CD4-positive, alpha-beta T cell (primary cell): ENCODE measurements around the gene KLHL11. TPM values are rescaled to one million over a fixed set of nuclear protein-coding genes. Genes with fewer than 3 reads are reported as not detected.

Source experiments
- ATAC-seq: fragments of 200-7000 bp; cut with Tn5 transposase; one replicate; pipeline ENCODE4 v1.10.0; 2022; ENCODE audit warnings: mild to moderate bottlenecking; ENCODE audit not compliant: poor library complexity
- CTCF ChIA-PET: fragments of 350-600 bp; sonication (Branson Sonifier 250); formaldehyde crosslinking; loops from one replicate; lab custom pipeline; 2021; ENCODE audit warnings: antibody characterized with exemption, inconsistent platforms; lab: Charles Lee
- POLR2A ChIA-PET: fragments of 350-600 bp; sonication (Branson Sonifier 250); formaldehyde crosslinking; loops from one replicate; lab custom pipeline; 2021; ENCODE audit warnings: antibody characterized with exemption, inconsistent platforms; lab: Charles Lee
- DNase-seq, 14 experiments: peaks; one replicate each; pipeline ENCODE4 v3.0.0-alpha.2; 2013 to 2020; ENCODE audit warnings: mixed read lengths in 2 of 14
- H3K27ac ChIP-seq, 2 donors: one replicate each; pipeline versions ENCODE4 v1.5.1 to v1.7.0; 2013; ENCODE audit warnings: low read length in 2 of 2, low read depth in 1 of 2, mild to moderate bottlenecking in 1 of 2
- H3K27me3 ChIP-seq, 2 experiments: 1 replicate in 1 of 2; 2 replicates in 1 of 2; pipeline versions ENCODE4 v1.6.1 to v1.7.0; 2013; ENCODE audit warnings: low read length in 2 of 2, control low read depth in 1 of 2, mild to moderate bottlenecking in 1 of 2, moderate library complexity in 1 of 2; ENCODE audit not compliant: insufficient read depth in 2 of 2, control insufficient read depth in 1 of 2
- H3K36me3 ChIP-seq: one replicate; pipeline ENCODE4 v1.6.1; 2013; ENCODE audit warnings: low read length, control low read depth; ENCODE audit not compliant: insufficient read depth
- H3K4me1 ChIP-seq: one replicate; pipeline ENCODE4 v1.6.1; 2013; ENCODE audit warnings: low read length, control low read depth; ENCODE audit not compliant: insufficient read depth
- H3K4me3 ChIP-seq: one replicate; pipeline ENCODE4 v1.5.1; 2013; ENCODE audit warnings: mild to moderate bottlenecking, low read length, moderate library complexity
- H3K9me3 ChIP-seq, 2 experiments: 1 replicate in 1 of 2; 2 replicates in 1 of 2; pipeline versions ENCODE4 v1.6.1 to v1.7.0; 2013; ENCODE audit warnings: low read length in 2 of 2, mild to moderate bottlenecking in 2 of 2, control low read depth in 1 of 2, moderate library complexity in 1 of 2; ENCODE audit not compliant: control insufficient read depth in 1 of 2, insufficient read depth in 1 of 2
- H3K27ac Mint-ChIP-seq: one replicate; pipeline ENCODE4 v1.8.0; 2020; ENCODE audit warnings: mixed read lengths
- H3K27me3 Mint-ChIP-seq: one replicate; pipeline ENCODE4 v1.8.0; 2021; ENCODE audit warnings: mixed read lengths
- H3K36me3 Mint-ChIP-seq: one replicate; pipeline ENCODE4 v1.8.0; 2021; ENCODE audit warnings: low read depth, mixed read lengths
- H3K4me1 Mint-ChIP-seq: one replicate; pipeline ENCODE4 v1.8.0; 2021; ENCODE audit warnings: low read depth, mixed read lengths
- H3K4me3 Mint-ChIP-seq: one replicate; pipeline ENCODE4 v1.8.0; 2020; ENCODE audit warnings: mild to moderate bottlenecking, mixed read lengths
- H3K9me3 Mint-ChIP-seq: one replicate; pipeline ENCODE4 v1.8.0; 2020; ENCODE audit warnings: mixed read lengths
- intact Hi-C, 2 experiments: fragments of 100-400 bp; cut with DNase I in 1 of 2; cut with micrococcal nuclease in 1 of 2; formaldehyde crosslinking; loops; one replicate each; pipeline versions ENCODE4 v1.15.1 to v1.9.0; 2023 to 2025; cut with DNase I, micrococcal nuclease
- total RNA-seq, 174 experiments: library from RNA in 2 of 174; stranded (reverse) in 2 of 174; gene quantifications; one replicate each; pipeline ENCODE4 v1.2.3 and lab custom pipeline; 2021 to 2026
- TF ChIP-seq, protein P1 (sequence below): fragments of 200-600 bp; IDR thresholded peaks from one replicate; pipeline ENCODE4 v1.8.0; 2022; ENCODE audit warnings: antibody characterized with exemption, mild to moderate bottlenecking

KLHL11 gene
- total RNA-seq, 2 experiments from 2014 or later = 32.9 to 34.0 TPM

DNA sequence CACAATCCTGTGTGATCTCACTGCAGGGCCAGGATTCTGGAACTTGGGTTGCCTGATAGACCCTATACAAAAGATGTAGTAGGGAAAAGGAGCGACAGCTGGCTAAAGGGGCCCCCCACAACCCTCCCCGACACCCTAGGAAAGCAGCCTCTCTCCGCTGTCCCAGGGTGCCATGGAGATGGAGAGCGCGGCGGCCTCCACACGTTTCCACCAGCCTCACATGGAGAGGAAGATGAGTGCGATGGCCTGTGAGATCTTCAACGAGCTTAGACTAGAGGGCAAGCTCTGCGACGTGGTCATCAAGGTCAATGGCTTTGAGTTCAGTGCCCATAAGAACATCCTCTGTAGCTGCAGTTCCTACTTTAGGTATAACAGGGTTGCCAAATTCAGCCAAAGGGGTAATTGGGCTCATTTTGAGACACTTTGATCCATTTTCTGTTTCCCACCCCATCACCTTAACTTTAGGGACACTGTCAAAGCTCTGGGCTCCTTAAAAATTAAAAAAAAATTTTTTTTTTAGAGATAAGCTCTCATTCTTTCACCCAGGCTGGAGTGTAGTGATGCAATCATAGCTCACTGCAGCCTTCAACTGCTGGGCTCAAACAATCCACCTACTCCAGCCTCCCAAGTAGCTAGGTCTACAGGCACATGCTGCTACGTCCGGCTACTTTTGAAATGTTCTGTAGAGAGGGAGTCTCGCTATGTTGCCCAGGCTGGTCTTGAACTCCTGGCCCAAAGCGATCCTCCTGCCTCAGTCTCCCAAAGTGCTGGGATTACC, 27.3 kb downstream of the KLHL11 start, which contains the start of gene KLHL10:
Gene KLHL10 (plus strand): TSS at position 65 of the 778 bp plus-strand sequence. CDS start 108 bp downstream, at position 173.
- no peaks in the 10 kb centered on the region for H3K27me3 ChIP-seq
- intact Hi-C loops = no loop called here
- H3K27ac Mint-ChIP-seq = peak within 1 kb of the TSS; percentile 49
- no peaks in the 10 kb centered on the region for H3K27me3 Mint-ChIP-seq
- POLR2A ChIA-PET = no interaction called here
- no peak for DNase-seq
- H3K36me3 ChIP-seq = no peaks in the 10 kb centered on the region
- CTCF ChIA-PET = no interaction called here
- H3K27ac ChIP-seq = no peak within 1 kb of the TSS
- H3K36me3 Mint-ChIP-seq = peaks cover 12% of the 10 kb centered on the region
- H3K4me3 Mint-ChIP-seq = peak within 1 kb of the TSS; percentile 88
- peak within 1 kb of the TSS; percentile 69 for H3K4me3 ChIP-seq
- H3K9me3 ChIP-seq = no peaks in the 10 kb centered on the region
- peaks cover 17% of the 10 kb centered on the region for H3K4me1 ChIP-seq
- H3K4me1 Mint-ChIP-seq = peaks cover 19% of the 10 kb centered on the region
- no peak for ATAC-seq
- no peaks in the 10 kb centered on the region for H3K9me3 Mint-ChIP-seq
- TF ChIP-seq, protein P1, sequence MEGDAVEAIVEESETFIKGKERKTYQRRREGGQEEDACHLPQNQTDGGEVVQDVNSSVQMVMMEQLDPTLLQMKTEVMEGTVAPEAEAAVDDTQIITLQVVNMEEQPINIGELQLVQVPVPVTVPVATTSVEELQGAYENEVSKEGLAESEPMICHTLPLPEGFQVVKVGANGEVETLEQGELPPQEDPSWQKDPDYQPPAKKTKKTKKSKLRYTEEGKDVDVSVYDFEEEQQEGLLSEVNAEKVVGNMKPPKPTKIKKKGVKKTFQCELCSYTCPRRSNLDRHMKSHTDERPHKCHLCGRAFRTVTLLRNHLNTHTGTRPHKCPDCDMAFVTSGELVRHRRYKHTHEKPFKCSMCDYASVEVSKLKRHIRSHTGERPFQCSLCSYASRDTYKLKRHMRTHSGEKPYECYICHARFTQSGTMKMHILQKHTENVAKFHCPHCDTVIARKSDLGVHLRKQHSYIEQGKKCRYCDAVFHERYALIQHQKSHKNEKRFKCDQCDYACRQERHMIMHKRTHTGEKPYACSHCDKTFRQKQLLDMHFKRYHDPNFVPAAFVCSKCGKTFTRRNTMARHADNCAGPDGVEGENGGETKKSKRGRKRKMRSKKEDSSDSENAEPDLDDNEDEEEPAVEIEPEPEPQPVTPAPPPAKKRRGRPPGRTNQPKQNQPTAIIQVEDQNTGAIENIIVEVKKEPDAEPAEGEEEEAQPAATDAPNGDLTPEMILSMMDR = no peak

DNA sequence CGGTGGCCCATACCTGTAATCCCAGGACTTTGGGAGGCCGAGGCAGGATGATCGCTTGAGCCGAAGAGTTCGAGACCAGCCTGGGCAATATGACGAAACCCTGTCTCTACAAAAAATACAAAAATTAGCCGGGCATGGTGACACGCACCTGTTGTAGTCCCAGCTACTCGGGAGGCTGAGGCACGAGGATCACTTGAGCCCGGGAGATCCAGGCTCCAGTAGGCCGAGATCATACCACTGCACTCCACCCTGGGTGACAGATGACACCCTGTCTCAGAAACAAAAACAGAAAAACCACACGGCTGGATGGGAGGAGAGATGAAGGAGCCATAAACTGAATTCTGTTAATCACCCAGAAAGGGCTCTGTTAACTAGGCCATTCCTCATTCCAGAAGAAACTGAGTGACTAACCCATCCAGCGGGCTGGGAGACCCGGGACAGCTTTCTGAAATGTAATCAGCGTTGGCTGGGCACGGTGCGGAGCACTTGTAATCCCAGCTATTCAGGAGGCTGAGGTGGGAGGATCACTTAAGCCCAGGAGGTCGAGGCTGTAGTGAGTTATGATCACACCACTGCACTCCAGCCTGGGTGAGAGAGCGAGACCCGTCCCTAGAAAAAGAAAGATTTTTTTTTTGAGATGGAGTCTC, 28.6 kb downstream of the KLHL11 start:
- intact Hi-C loops = no loop called here
- CTCF ChIA-PET = no interaction called here
- DNase-seq = no peak

DNA sequence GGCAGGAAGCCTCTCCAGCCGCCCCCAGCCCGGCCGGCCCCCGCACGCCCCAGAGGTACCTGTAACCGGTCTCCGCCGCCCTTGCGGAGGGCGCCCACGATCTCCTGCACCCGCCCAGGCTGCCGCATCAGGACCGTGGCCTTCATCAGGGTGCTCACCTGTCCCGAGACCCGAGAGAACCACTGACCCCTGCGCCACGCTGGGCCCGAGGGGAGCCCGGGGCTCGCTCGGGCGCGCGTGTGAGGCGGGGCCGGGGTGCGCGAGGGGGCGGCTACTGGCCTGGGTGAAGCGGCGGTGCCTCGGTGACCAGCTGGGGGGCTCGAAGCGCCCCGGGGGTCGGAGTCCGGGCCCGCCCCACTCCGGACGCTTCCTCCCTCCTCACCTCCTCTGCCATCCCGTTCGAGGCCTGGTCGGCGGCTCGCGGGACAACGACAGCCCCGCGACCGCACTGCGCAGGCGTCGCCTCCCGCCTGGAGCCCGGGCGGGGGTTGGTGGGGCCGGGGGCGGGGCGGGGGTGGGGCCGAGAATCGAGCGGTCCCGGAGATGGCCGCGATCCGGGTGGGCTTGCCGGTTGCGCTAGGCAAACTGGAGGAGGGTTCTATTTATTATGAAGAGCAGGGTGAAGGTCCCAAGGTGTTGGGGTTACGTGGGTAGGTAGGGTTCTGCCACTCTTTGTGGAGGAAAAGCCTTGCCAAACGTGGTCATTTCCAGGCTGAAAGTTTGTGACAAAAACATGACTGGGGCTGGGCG, 29.2 kb downstream of the KLHL11 start, which contains the start of gene NT5C3B:
Gene NT5C3B (minus strand): TSS at position 433 of the 750 bp plus-strand sequence. CDS start 39 bp downstream, at position 394.
- Mint-ChIP-seq H3K27ac (peak within 1 kb of the TSS; percentile 61), H3K4me3 (peak within 1 kb of the TSS; percentile 92), H3K27me3 (no peaks in the 10 kb centered on the region), H3K36me3 (peaks cover 27% of the 10 kb centered on the region), H3K4me1 (peaks cover 19% of the 10 kb centered on the region), H3K9me3 (no peaks in the 10 kb centered on the region)
- H3K4me1 ChIP-seq = peaks cover 17% of the 10 kb centered on the region
- ChIA-PET POLR2A (interaction anchor here (2.0 to 2.2 kb wide), 2 partner anchors 24 to 29 kb away, joined by 7 to 10 read pairs; partner anchors contain the start of genes KLHL11 and P3H4), CTCF (no interaction called here)
- intact Hi-C loops = no loop called here
- ATAC-seq (peak; percentile 79), DNase-seq (peak; percentile 14 to 78 (median 45))
- TF ChIP-seq, protein P1 = no peak
- H3K36me3 ChIP-seq = peaks cover 9% of the 10 kb centered on the region
- no peak within 1 kb of the TSS for H3K27ac ChIP-seq
- no peaks in the 10 kb centered on the region for H3K27me3 ChIP-seq
- H3K9me3 ChIP-seq = no peaks in the 10 kb centered on the region
- peak within 1 kb of the TSS; percentile 69 for H3K4me3 ChIP-seq

More for the DNA sequence above, 28.6 kb downstream of the KLHL11 start:
- Histone ChIP-seq H3K4me3 (peak overlapping the region; percentile 69), H3K27me3 (no peaks in the 10 kb centered on the region), H3K36me3 (peaks cover 5% of the 10 kb centered on the region), H3K27ac (no peak overlapping the region), H3K4me1 (peaks cover 17% of the 10 kb centered on the region), H3K9me3 (no peaks in the 10 kb centered on the region)
- H3K27me3 Mint-ChIP-seq = no peaks in the 10 kb centered on the region
- H3K4me1 Mint-ChIP-seq = peaks cover 19% of the 10 kb centered on the region
- H3K27ac Mint-ChIP-seq = peak overlapping the region; percentile 49
- peak overlapping the region; percentile 88 for H3K4me3 Mint-ChIP-seq
- TF ChIP-seq, protein P1 = no peak
- H3K9me3 Mint-ChIP-seq = no peaks in the 10 kb centered on the region
- H3K36me3 Mint-ChIP-seq = peaks cover 22% of the 10 kb centered on the region
- POLR2A ChIA-PET = interaction anchor here (2.0 to 2.2 kb wide), 2 partner anchors 25 to 28 kb away, joined by 7 to 10 read pairs; partner anchors contain the start of genes KLHL11 and P3H4
- no peak for ATAC-seq
